ENCODE measurements around the gene PNKP.

DNA sequence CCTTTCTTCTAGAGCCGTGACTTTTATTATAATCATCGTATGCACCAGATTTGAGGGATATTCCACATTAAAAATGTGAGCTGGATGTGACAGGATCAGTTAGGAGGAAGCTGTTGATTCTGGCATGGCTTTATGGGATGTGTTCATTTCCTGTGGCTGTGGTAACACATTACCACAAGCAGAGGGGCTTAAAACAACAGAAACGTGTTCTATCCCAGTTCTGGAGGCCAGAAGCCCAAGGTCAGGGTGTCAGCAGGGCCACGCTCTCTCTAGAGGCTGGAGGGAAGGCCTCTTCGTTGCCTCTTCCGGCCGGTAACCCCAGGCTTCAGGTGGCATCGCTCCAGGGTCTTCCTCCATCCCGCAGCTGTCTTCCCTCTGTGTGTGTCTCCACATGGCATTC lies 34.8 kb downstream of the PNKP start:
- TF ChIP-seq, protein P1, sequence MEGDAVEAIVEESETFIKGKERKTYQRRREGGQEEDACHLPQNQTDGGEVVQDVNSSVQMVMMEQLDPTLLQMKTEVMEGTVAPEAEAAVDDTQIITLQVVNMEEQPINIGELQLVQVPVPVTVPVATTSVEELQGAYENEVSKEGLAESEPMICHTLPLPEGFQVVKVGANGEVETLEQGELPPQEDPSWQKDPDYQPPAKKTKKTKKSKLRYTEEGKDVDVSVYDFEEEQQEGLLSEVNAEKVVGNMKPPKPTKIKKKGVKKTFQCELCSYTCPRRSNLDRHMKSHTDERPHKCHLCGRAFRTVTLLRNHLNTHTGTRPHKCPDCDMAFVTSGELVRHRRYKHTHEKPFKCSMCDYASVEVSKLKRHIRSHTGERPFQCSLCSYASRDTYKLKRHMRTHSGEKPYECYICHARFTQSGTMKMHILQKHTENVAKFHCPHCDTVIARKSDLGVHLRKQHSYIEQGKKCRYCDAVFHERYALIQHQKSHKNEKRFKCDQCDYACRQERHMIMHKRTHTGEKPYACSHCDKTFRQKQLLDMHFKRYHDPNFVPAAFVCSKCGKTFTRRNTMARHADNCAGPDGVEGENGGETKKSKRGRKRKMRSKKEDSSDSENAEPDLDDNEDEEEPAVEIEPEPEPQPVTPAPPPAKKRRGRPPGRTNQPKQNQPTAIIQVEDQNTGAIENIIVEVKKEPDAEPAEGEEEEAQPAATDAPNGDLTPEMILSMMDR (conservative IDR thresholded peaks at IDR 0.05), result no peak
- TF ChIP-seq ZFX (IDR thresholded peaks at IDR 0.05), result no peak

Measured in C4-2B (cell line).